GM12892 (cell line): Measurements from ENCODE around the gene TBC1D12.

Experiments used
- POLR2A ChIP-seq: IDR thresholded peaks from 2 replicates; pipeline ENCODE4 v1.6.1; 2011; ENCODE audit warnings: low read depth, low read length, control low read depth
- POLR2AphosphoS5 ChIP-seq: IDR thresholded peaks from 2 replicates; pipeline ENCODE4 v1.6.1; 2011; ENCODE audit warnings: low read depth, low read length, control low read depth

DNA sequence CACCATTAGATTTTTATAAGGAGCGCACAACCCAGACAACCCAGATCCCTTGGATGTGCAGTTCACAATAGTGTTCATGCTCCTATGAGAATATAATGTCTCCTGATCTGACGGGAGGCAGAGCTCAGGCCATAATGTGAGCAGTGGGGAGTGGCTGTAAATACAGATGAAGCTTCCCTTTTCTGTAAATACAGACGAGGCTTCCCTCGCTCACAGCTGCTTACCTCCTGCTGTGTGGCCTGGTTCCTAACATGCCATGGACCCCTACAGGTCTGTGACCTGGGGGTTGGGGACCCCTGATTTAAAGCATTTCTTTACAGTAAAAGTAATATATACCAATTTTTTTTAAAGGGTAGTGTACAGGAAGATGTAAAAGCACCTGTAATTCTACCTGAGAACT lies 176.4 kb downstream of the TBC1D12 start:
- TF ChIP-seq POLR2A, result no peak
- no peak for TF ChIP-seq POLR2AphosphoS5
